ENCODE data around the gene RELN.
"Not testable (repeated sequence)": the region's sequence is repeated elsewhere in the genome, so short reads cannot be mapped to it uniquely, and the experiment has no call there.

The RELN gene

GRCh38 chr7:103989200-103989784, at the start of gene RELN:
Gene RELN (minus strand): TSS chr7:103989658. CDS start chr7:103989356, 302 bp downstream.
- peak; percentile 40 for DNase-seq

DNA sequence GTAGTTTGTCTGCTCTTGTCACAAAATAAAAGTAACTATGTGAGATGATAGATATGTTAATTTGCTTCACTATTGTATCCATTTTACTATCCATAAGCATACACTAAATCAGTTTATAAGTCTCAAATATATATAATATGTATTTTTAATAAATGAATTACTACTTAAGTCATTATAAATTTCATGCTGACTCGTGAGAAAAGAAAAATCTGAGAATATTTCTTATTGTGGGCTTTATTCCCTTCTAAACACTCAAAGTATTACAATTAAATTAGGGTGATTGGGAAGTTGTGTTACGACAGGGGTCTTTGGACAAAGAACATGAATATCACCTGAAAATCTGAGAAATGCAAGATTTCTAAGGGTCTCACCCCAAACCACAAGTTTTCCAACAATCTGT, 48.7 kb upstream of the RELN start:
- DNase-seq, result no peak

DNA sequence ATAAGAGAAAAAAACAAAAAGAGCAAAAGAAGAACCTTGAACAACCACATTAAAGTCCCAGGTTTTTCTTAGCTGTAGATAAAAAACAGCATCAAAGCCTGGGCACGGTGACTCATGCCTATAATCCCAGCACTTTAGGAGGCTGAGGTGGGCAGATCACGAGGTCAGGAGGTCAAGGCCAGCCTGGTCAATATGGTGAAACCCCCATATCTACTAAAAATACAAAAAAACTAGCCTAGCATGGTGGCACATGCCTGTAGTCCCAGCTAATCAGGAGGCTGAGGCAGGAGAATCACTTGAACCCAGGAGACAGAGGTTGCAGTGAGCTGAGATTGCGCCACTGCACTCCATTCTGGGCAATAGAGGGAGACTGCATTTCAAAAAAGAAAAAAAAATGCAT, 47.4 kb upstream of the RELN start:
- not testable (repeated sequence) for DNase-seq

- no peak for DNase-seq
These were observed 45.9 kb upstream of the RELN start for GRCh38 chr7:104035351-104035750.

- DNase-seq, result no peak
These were observed 45.2 kb upstream of the RELN start for GRCh38 chr7:104034679-104035078.

GRCh38 chr7:104033837-104034236, 44.4 kb upstream of the RELN start:
- DNase-seq, result no peak

DNA sequence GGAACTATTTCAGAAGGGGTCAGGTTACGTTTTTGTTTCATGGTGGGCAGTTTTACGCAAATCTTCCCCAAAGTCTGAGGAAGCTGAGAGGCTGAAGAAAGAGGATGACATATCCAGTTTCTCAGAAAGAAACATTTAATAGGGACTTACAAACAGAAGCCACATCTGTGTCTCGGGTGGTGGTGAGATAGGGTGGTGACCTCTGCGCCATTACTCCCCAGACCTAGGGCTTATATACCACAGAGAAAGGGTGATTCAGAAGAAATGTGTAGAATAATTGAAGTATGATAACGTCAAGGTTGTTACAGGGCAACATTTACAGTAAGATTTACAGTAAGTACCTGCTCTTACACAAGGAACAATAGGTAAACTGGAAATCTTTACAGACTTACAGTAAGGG, 43.0 kb upstream of the RELN start:
- no peak for DNase-seq

GRCh38 chr7:104029765-104030164, 40.3 kb upstream of the RELN start:
- DNase-seq, result no peak

DNA sequence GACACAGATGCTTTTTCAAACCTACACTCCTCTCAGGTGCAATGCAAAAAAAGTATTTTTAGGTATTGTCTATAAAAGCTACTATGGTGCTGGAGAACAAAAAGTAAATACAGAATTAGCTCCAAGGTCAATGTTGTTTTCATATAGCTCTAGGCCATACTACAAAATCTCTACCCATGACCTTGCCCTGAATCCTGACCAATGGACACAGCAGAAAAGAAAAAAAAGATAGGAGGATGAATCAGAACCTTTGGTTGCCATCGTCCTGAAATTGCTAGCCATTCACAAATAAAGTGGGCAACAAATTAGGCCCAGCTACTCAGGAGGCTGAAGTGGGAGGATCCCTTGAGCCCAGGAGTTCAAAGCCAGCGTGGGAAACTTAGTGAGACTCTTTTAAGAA, 35.2 kb upstream of the RELN start:
- DNase-seq, result no peak

DNA sequence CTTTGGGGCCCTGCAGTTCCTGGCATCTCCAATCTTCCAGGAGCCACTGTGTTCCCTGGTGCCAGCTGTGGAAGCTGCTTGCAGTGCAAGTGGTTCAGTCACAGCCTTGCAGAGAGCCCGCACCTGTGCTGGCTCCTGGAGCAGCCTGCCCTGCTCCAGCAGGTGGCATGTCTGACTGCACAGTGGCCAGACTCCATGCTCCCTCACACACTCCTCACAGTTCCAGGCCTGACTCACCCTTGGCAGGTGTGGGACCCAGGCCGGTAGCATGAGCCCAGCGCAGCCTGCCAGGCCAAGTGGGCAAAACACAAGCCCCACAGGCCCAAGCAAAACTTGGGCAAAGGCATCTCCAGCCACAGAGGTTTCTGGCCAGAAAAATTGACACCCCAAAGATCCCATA, 33.6 kb upstream of the RELN start:
- no peak for DNase-seq

- no peak for DNase-seq
These were observed 29.0 kb upstream of the RELN start for GRCh38 chr7:104018425-104018824.

GRCh38 chr7:104017001-104017400, 27.5 kb upstream of the RELN start:
- DNase-seq, result no peak

DNA sequence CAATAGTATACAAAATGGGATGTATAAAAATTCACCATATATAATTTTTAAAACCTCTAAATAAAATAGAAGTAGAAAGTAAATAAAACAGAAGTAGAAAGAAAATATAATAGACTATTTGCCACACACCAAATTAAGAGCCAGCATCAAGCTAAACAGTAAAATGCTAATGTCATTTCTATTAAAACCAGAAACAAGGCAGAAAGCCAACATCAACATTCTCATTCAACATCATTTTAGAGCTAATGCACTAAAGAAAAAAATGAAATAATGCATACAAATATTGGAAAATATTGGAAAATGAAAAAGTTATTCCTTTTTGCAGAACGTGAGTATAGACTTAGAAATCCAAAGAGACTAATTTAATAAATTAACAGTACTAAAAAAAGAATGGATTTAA, 23.4 kb upstream of the RELN start:
- no peak for DNase-seq

DNA sequence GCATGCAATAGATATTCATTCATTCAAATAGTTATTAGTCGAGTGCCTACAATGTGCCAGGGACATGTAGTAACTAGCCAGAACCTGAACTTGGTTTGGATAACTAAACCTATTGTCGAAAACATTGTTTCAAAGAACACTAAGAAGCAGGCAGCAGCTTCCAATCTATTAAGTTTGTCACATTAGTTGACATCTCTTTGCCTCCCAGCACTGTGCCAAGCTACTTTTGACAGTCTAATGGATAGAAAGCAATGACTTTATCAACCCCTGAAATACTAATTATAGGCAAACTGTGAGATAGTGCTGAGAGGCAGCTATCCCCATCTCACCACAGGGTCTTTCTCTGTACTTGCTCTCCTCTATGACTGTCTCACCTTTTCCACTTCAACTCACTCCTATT, 22.4 kb upstream of the RELN start:
- DNase-seq, result no peak

GRCh38 chr7:104010052-104010909, 20.8 kb upstream of the RELN start:
- DNase-seq, result no peak

GRCh38 chr7:104008107-104008506, 18.6 kb upstream of the RELN start:
- no peak for DNase-seq

DNA sequence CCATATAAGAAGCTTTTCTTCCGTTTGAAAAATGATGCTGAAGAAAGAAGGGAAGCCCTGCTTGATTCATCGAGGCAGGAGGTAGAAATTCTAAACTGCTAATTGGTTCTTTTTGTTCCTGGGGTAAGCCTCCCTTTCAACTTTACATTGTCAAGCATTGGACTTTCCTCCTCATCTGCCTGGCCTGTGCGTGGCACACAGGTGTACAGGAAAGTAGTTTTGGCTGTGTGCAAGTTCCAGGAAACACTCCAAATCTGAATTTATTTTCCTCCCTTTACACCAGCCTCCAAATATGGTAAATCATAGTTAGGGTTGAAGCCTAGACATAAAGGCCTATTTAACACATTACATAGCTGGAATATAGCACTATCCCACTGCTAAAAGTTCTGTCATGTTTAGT, 18.2 kb upstream of the RELN start:
- no peak for DNase-seq

DNA sequence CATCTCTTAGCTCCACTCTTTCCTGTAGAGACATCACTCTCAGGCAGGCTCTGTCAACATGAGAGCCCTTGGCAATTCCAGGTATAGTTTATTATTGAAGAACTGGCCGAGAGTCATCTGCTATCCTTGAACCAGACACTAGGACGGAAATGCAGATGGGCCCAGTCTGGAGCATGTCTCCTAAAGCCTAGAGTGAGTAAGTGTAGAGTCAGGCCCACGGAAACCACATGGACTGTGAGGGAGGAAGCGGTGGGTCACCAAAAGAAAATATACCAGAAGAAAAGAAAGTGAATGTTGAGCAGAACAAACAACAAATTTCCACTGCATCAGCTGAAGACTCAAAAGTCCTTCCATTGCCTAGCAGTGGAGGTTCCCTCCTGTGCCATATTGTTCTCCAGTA, 15.7 kb upstream of the RELN start:
- DNase-seq, result no peak

GRCh38 chr7:103996639-103997038, 7.2 kb upstream of the RELN start:
- no peak for DNase-seq

GRCh38 chr7:103996017-103996551, 6.6 kb upstream of the RELN start:
- DNase-seq, result no peak

GRCh38 chr7:103995554-103995953, 6.1 kb upstream of the RELN start:
- DNase-seq, result no peak

DNA sequence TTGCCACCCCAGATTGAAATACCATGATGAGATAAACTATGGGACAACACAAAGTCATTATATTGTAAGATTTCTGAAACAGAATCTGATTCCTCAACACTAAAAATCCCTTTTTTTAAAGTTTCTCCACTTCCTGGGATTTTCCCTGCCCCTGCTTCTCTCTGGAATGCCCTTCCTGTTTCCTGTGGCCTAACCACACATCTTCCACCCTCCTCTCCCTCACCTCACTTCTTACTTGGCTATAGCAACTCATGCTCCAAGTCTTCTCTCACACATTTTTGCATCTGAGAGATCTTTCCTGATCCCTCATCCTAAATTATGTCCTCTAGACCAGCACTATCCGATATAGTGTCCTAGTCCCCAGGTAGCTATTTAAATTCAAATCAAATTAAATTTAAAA, 4.1 kb upstream of the RELN start:
- no peak for DNase-seq

- no peak for DNase-seq
These were observed 1.9 kb upstream of the RELN start for GRCh38 chr7:103991406-103991805.

DNA sequence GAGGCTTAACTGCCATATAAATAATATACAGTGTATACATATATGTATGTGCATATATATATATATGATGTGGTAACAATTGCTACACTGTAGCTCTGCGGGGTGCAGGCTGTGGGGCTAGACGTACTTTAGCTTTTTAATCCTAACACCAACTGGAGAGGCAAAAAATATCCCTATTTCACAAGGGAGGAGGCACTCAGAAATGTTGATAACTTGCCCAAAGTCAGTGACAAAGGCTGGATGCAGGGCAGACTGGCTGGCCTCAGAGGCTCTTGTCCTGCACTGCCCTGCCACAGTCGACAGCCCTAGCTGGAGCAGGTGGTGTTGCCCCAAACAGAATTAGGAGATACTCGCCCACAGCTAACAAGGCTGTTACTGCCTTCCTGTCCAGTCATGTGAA, 1.5 kb upstream of the RELN start:
- DNase-seq, result no peak
